ENCODE results near the gene SLC12A7. TPM values are rescaled to one million over a fixed set of nuclear protein-coding genes. Genes with fewer than 3 reads are reported as not detected.

SLC12A7 gene
- total RNA-seq, 1 experiment from 2014 or later: 30.8 TPM

GRCh38 chr5:1013238-1013947, 98.5 kb downstream of the SLC12A7 start:
- H3K56ac ChIP-seq (ENCODE audit: insufficient read length, low read depth, low read length): no peak overlapping the region
- no peaks in the 10 kb centered on the region for H3K9me3 ChIP-seq (ENCODE audit: control insufficient read depth, low read depth, low read length)
- H3K27me3 ChIP-seq (ENCODE audit: insufficient read depth, low read length): peaks cover 5% of the 10 kb centered on the region; the same call in 1 of the 2 replicates
- H3T11ph ChIP-seq (ENCODE audit: low read length): no peak overlapping the region
- H3K23me2 ChIP-seq (ENCODE audit: insufficient read length, low read depth, low read length, poor library complexity, severe bottlenecking): peaks cover 3% of the 10 kb centered on the region
- no peak overlapping the region for H4K8ac ChIP-seq (replicated peaks; ENCODE audit: insufficient read length, low read depth, low read length)
- Mint-ChIP-seq H3K27ac (no peak overlapping the region), H3K4me1 (peaks cover 19 to 20% of the 10 kb centered on the region in 2 experiments), H3K9me3 (no peaks in the 10 kb centered on the region; a peak in 1 of 5 replicates), H3K36me3 (ENCODE audit: insufficient read depth in 1 of 3, low read depth in 3 of 3) (no peaks in the 10 kb centered on the region), H3K4me3 (no peak overlapping the region), H3K27me3 (ENCODE audit: low read depth) (peaks cover 22% of the 10 kb centered on the region)
- TF ChIP-seq, protein P1, sequence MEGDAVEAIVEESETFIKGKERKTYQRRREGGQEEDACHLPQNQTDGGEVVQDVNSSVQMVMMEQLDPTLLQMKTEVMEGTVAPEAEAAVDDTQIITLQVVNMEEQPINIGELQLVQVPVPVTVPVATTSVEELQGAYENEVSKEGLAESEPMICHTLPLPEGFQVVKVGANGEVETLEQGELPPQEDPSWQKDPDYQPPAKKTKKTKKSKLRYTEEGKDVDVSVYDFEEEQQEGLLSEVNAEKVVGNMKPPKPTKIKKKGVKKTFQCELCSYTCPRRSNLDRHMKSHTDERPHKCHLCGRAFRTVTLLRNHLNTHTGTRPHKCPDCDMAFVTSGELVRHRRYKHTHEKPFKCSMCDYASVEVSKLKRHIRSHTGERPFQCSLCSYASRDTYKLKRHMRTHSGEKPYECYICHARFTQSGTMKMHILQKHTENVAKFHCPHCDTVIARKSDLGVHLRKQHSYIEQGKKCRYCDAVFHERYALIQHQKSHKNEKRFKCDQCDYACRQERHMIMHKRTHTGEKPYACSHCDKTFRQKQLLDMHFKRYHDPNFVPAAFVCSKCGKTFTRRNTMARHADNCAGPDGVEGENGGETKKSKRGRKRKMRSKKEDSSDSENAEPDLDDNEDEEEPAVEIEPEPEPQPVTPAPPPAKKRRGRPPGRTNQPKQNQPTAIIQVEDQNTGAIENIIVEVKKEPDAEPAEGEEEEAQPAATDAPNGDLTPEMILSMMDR (conservative IDR thresholded peaks at IDR 0.05): no peak
- DNase-seq: no peak
- H3K18ac ChIP-seq (ENCODE audit: insufficient read length, low read depth, low read length): no peak overlapping the region
- no peak overlapping the region for H2BK15ac ChIP-seq (ENCODE audit: low read depth, low read length)
- no peak overlapping the region for H2BK5ac ChIP-seq (ENCODE audit: insufficient read length, low read length)
- no peak overlapping the region for H3K14ac ChIP-seq (ENCODE audit: insufficient read depth, low read length)
- H3K4me1 ChIP-seq (ENCODE audit: insufficient read depth, low read length): no peaks in the 10 kb centered on the region
- no peak overlapping the region for H4K5ac ChIP-seq (ENCODE audit: insufficient read length, low read depth, low read length)
- no CpG with 5 or more reads among the region's 19 CpGs for WGBS (ENCODE audit: extremely low coverage, insufficient read length, low lambda C conversion rate)
- no peak overlapping the region for H3K23ac ChIP-seq (ENCODE audit: insufficient read length, low read depth, low read length)
- H2AFZ ChIP-seq (ENCODE audit: low read length): no peak overlapping the region
- H2BK20ac ChIP-seq (ENCODE audit: low read depth, low read length, poor library complexity, severe bottlenecking): no peak overlapping the region
- H3K79me1 ChIP-seq (ENCODE audit: insufficient read depth, low read depth, low read length, poor library complexity, severe bottlenecking): no peaks in the 10 kb centered on the region
- H2BK12ac ChIP-seq (ENCODE audit: insufficient read length, low read depth, low read length): no peak overlapping the region
- no peak overlapping the region for H3K27ac ChIP-seq (ENCODE audit: insufficient read length, low read depth, low read length)
- H4K20me1 ChIP-seq (ENCODE audit: control insufficient read depth, insufficient read depth, insufficient read length): no peaks in the 10 kb centered on the region
- H3K79me2 ChIP-seq (ENCODE audit: insufficient read depth, low read length): no peaks in the 10 kb centered on the region
- H3K9ac ChIP-seq (ENCODE audit: extremely low read depth, insufficient read length, low read length): no peak overlapping the region
- no peak overlapping the region for H2AK5ac ChIP-seq (ENCODE audit: insufficient read length, low read length)
- no peak overlapping the region for H3K4me2 ChIP-seq (ENCODE audit: insufficient read depth, insufficient read length, low read length)
- H3K4ac ChIP-seq (ENCODE audit: low read depth, low read length): no peak overlapping the region
- H4K91ac ChIP-seq (ENCODE audit: insufficient read length, low read depth, low read length): no peak overlapping the region
- no peak overlapping the region for H2BK120ac ChIP-seq (ENCODE audit: low read depth, low read length, poor library complexity, severe bottlenecking)

All from H9 (cell line).